Measurements from ENCODE around the gene AFAP1L1.
"Not testable (repeated sequence)": the region's sequence is repeated elsewhere in the genome, so short reads cannot be mapped to it uniquely, and the experiment has no call there.

AFAP1L1 gene

GRCh38 chr5:149376711-149377447 is 105.2 kb downstream of the AFAP1L1 start:
- no peak for DNase-seq

DNA sequence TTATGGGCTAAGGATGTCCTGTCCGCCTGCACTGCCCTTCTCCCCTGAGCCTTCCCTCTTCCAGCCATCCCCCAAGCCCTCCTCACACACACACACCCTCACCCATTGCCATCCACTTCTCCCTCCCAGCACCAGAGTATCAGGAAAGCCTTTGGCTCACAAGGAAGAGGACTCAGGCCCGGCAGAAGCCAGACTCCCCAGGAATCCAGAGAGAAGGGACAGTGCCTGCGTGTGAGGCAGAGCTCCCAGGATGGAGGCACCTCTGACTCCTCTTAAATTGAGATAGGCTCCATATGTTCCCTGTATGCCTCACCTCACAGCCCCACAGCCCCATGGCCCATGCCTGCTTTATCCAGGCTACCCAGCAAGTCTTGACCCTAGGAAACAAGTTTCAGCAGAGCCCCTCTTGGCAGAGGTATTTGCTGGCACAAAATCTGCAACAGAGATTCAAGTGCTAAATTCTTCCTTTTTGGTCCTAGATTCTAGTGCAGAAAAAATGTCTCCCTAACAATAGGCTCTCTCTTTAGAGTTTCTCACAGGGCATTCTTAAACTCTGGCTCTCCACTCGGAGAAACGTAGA is 106.7 kb downstream of the AFAP1L1 start:
- no peak for DNase-seq

- no peak for DNase-seq
Observed at GRCh38 chr5:149379177-149379761, 107.6 kb downstream of the AFAP1L1 start, which contains the start of gene IL17B. Gene IL17B, minus strand, starts transcription at chr5:149379292. Its CDS starts 67 bp downstream, at chr5:149379225.

GRCh38 chr5:149379818-149380374 is 108.2 kb downstream of the AFAP1L1 start:
- DNase-seq: no peak

DNA sequence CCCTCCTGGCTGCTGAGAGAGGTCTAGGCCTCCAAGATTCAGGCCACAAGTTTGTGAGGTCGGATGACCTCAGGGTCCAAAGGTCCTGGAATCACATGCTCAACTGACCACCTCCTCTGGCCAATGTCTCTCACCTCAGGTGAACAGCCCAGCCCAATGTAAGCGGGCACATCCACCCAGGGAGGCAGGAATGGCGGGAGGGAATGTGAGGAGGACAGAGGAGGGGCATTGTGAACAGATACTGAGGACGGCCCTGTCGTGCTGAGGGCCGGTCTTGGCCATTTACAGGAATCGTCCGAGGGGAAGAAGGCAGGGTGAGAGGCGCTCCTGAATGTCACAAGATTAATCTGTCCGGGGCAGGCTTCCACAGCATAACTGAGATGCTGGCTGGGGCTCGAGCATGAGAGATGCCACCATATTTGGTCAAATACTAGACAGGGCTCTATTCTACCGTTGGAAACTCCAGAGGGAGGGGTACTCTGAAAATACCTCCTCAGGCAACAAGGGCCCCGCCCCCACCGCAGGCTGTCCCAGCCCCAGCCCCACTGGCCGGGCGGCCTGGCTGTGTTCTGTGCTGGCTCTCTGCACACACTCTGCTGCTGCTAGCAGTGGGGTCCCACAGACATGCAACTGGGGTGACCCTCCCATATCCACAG is 108.9 kb downstream of the AFAP1L1 start:
- DNase-seq: no peak

- DNase-seq: no peak
Observed at GRCh38 chr5:149381261-149381985, 109.8 kb downstream of the AFAP1L1 start.

DNA sequence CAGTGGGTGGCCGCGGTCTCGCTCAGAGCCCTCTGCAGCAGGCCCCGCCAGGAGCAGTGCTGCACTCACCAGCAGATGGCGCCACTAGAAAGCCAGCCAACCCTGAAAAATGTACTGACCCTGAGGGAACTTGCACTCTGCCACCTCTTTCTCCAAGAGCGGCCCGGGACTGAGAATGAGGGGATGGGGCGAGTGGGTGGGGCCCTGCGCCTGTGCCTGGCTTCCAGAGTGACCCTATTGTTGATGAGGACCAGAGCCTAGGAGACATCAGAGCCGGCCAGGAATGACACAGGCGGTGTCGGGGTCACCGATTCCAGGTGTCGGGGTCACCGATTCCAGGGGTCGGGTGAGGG is 110.3 kb downstream of the AFAP1L1 start:
- no peak for DNase-seq

GRCh38 chr5:149382517-149383220 is 111.0 kb downstream of the AFAP1L1 start:
- no peak for DNase-seq

DNA sequence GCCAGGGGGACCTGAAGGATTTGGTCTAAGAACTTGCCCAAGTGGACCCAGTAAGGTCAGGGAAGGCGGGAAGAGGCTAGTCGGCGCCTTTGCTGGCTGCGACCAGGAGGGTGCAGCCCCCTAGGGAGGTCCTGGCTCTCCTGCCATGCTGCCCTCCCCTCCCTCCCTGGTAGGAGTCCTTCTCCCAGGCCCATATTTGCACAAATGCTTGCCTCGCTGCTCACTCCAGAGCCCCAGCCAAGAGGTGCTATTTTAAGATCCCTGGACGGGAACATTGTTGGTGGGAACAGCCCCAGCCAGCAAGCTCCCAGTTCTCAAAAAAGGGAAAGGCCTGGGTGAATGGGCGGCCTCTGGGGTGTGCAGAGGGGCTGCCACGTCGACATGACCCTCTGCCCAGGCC is 111.7 kb downstream of the AFAP1L1 start:
- no peak for DNase-seq

- DNase-seq: no peak
Observed at GRCh38 chr5:149386166-149386565, 114.5 kb downstream of the AFAP1L1 start.

- DNase-seq: no peak
Observed at GRCh38 chr5:149387081-149387631, 115.5 kb downstream of the AFAP1L1 start.

GRCh38 chr5:149387982-149388381 is 116.3 kb downstream of the AFAP1L1 start:
- no peak for DNase-seq

DNA sequence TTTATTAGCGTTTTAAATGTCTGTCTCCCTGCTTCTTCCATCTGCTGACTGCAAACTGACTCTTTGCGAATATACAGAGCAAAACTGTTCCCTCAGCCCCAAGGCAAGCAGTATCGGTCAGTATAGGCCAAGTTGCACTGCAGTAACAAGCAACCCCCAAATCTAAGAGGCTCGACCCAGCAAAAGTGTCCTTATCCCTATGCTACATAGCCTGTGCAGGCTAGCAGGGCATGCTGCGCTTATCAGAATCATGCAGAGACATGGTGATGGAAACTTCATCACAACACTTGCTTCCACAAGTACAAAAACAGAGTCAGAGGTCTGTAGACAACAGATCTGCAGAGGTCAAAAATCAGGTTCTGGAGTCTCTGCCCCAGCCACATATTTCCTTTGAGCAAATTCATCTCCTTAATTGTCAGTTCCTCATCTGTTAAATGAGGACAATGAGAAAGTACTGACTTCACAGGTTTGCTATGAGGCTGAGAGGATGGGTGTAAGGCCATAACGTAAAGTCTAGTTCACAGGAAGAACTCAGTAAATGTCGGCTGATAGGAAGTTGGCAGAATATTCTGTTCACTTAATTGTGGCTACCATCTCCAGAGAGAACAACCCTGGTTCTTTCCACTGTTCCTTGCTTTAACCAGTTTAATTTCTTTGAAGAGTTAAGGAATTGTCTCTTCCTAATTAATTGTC is 117.0 kb downstream of the AFAP1L1 start:
- no peak for DNase-seq

- no peak for DNase-seq
Observed at GRCh38 chr5:149389552-149390495, 118.2 kb downstream of the AFAP1L1 start.

DNA sequence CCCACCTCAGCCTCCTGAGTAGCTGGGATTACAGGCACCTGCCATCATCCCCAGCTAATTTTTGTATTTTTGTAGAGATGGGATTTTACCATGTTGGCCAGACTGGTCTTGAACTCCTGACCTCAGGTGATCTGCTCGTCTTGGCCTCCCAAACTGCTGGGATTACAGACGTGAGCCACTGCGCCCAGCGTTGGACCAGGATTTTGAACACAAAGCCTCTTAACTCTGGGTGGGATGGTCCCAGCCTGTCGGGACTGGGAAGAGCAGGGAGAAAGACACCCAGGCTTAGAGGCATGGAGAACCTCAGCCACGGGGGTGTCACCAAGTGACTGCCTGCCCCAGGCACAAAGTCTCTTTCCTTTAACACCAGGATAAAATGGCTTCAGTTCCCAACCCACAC is 119.4 kb downstream of the AFAP1L1 start:
- DNase-seq: not testable (repeated sequence)

Measured in NCI-H748 treated with DMSO at 0.1 percent for 48 hours (cell line).